GM10847 (cell line): ENCODE results near the gene FANCG.
A peak's percentile ranks its signal among the peaks of the same experiment; 100 is the strongest.

Source experiments
- POLR2A ChIP-seq: IDR thresholded peaks from 2 replicates; pipeline ENCODE4 v1.6.1; 2011; ENCODE audit not compliant: insufficient read length; ENCODE audit errors: extremely low read depth

FANCG gene

GRCh38 chr9:35079426-35080341 is at the start of gene FANCG:
Gene FANCG (minus strand): TSS chr9:35079942. CDS start chr9:35079524, 418 bp downstream.
- peak; percentile 50 for TF ChIP-seq POLR2A

GRCh38 chr9:35116898-35117551 is 37.3 kb upstream of the FANCG start:
- TF ChIP-seq POLR2A = no peak

GRCh38 chr9:35116539-35116897 is 36.8 kb upstream of the FANCG start:
- TF ChIP-seq POLR2A = no peak

- TF ChIP-seq POLR2A = peak; percentile 28
Observed at GRCh38 chr9:35115680-35116538, 36.2 kb upstream of the FANCG start, which contains the start of gene ATOSB. Gene ATOSB (minus strand): TSS chr9:35115862. CDS start chr9:35108274, 7,588 bp downstream.

- TF ChIP-seq POLR2A = no peak
Observed at GRCh38 chr9:35114840-35115628, 35.3 kb upstream of the FANCG start.

GRCh38 chr9:35114113-35114839 is 34.5 kb upstream of the FANCG start:
- TF ChIP-seq POLR2A = no peak

GRCh38 chr9:35112257-35113020 is 32.7 kb upstream of the FANCG start:
- no peak for TF ChIP-seq POLR2A

- no peak for TF ChIP-seq POLR2A
Observed at GRCh38 chr9:35111001-35111933, 31.5 kb upstream of the FANCG start.

GRCh38 chr9:35110327-35110761 is 30.6 kb upstream of the FANCG start:
- no peak for TF ChIP-seq POLR2A

GRCh38 chr9:35108946-35109575 is 29.3 kb upstream of the FANCG start:
- TF ChIP-seq POLR2A = no peak

GRCh38 chr9:35108461-35108860 is 28.7 kb upstream of the FANCG start:
- no peak for TF ChIP-seq POLR2A
